Medulla oblongata (tissue), 1 donor: ENCODE measurements around the gene LDLRAD3.
"Not testable (repeated sequence)": the region's sequence is repeated elsewhere in the genome, so short reads cannot be mapped to it uniquely, and the experiment has no call there.

Source experiments
- DNase-seq: peaks from one replicate; pipeline ENCODE4 v3.0.0-alpha.2; 2015; ENCODE audit errors: extremely low spot score

Gene LDLRAD3

DNA sequence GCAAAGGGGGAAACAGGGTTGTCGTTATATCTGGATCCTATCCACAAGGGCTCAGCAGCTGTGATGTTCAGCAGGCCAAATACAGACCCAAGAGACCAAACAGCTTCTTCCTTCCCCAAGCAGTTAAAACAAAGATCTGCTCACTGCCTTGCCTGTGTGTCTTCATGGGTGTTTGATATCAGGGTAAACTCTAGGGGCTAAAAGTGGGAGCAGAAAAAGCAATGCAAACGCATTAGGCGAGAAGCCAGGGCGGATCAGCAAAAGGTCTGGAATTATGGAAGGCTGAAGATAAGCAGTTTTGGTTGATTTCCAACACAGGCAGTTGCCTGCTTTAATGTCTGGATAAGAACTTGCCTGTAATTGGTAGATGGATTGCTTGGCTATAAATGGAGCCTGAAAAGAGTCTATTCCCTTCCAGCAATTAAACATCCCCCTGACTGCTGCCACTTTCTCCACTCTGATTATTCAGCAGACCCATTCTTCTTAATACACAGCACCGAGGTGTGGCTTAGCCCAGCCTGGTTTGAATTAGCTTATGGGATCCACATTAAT is 219.1 kb downstream of the LDLRAD3 start:
- DNase-seq, result no peak

DNA sequence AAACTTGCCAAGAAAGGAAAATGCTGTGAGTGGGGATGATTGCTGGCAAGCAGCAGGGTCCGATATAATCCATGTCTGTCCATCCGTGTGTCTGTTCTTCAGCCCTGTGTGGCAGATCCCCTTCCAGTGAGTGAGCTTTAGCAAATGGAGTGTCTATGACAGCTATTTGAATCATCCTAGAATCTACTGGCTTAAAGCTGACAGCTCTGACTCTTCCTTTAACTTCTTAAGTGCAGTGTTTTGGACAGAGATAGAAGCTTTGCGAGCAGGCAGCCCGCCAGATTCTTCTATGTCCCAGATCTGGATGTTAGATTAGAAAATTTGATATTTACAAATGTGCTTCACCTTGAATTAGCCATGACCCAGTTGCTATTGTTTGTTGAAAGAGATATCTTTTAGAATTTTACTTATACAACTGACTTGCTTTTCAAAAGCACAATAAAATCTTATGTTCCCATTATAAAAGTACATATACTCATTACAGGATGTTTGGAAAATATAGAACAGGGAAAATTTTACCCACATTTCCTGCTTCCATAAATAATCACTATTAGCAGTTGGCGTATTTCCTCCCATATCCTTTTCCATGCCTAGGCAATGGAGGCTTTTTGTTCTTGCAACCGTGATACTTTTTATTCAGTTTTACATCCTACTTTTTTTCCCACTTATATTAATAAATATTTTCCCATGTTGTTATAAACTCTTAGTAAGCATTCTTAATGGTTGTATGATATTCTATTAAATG is 220.8 kb downstream of the LDLRAD3 start:
- DNase-seq, result no peak

DNA sequence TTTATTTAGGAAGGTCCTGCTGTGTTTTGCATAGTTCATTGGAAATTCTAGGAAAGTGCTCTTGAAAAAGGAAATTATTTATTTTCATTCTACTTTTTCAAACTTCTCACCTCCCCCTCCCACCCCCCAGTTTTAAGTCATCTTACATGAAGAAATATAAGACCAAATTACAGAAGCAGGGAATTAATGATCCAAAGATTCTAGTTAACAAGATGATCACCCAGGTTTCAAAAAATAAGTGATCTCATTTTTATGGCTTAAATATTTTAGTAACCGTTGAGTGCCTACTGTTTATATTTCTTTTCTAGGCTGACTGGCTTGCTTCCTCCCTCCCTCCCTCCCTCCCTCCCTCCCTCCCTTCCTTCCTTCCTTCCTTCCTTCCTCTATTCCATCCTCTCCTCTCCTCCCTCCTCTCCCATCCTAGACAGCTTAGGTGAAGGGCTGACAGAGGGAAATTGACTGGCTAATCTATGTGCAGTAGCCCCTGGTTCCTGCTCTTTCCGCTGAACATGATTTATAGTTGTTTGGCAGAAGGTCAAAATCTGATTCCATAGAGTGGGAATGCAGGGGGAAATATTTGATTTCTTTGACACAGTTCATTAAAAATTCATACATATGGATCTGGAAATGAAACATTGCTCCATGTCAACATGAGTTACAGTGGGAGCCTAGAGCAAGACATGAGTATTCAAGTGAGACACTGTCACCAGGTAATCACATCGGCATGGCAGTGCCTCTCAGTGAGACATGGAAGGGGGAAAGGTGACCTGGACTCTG is 221.9 kb downstream of the LDLRAD3 start:
- no peak for DNase-seq

DNA sequence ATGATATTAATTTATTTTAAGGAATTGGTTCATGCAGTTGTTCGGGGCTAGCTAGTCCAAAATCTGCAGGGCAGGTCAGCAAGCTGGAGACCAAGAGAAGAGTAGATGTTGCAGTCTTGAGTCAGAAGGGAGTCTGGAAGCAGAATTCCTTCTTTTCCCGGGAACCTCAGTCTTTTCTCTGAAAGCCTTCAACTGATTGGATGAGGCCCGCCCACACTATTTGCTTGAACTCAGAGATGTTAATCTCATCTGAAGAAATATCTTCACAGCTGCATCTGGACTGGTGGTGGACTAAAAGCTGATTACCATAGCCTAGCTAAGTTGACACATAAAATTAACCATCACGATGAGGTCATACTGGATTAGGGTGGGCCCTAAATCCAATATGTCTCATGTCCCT is 223.2 kb downstream of the LDLRAD3 start:
- DNase-seq, result no peak

DNA sequence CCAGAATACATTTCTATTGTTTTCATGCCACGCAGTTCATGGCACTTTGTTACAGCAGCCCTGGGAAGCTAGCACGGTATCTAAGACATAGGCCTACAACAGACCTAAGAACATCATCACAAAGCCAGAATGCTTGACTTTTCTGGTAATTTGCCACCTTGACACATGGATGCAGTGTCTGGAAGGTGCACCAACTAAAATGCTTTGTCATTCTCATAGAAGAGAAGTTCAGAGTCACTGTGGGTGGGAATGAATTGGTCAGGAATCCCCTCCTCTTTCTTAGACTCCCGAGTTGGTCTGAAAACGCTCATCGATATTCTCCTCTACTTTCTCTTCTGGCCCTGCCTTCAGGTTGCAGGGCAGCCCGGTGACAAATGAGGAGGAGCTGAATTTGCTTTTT is 223.9 kb downstream of the LDLRAD3 start:
- no peak for DNase-seq

DNA sequence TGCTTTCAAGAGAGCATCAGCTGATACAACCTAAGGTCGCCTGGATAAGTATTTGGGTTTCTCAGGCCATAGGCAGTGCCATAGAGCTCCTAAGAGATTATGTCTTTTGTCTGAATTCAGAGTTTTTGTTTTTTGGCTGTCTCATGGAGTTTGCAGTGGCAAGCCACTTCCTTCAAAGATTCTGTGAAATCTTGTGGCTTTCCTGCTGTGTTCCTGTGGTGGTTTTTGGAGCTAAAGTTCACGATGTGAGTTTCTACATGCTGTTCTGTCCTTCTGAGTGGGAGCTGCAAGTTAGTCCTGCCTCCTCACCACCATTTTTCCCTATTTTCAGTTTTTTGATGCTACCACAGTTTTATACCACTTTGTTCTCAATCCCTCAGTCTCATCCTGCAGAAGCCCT is 234.0 kb downstream of the LDLRAD3 start:
- no peak for DNase-seq

DNA sequence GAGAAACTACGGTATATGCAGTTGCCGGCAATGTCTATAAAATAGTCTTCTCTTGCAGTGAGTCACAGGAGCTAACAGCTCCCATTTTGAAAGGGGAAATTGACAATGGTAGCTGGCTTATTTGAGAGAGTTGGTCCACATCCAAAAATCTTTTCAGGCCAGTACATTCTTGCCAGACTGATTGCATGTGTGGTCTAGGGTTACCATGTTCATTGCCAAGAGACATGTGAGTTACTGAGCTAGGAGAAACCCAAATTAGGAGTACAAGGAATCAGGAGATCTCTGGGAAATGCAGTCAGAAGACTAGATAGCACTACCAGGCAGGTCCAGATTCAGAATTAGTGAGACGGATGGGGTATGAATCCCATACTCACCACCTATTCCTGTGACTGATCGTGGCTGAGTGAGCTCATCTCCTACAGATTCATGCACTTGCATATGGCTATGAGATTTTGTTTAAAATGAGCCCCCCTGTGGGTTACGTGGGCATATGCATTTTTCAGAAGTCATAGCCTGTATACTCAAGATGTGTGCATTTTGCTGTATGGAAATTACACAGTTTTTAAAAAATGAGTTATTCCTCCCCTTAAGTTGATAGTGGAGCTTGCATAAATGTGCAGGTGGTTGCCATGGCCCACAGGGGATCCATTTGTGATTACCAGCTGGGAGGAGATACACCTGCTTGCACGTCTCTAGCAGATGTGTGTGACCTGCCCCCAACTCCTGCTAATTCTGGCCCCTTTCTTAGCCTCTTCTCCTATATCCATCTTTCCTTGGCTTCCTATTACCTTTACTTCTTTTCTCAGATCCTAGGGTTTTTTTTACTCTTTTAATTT is 242.7 kb downstream of the LDLRAD3 start:
- DNase-seq, result peak; percentile 21

DNA sequence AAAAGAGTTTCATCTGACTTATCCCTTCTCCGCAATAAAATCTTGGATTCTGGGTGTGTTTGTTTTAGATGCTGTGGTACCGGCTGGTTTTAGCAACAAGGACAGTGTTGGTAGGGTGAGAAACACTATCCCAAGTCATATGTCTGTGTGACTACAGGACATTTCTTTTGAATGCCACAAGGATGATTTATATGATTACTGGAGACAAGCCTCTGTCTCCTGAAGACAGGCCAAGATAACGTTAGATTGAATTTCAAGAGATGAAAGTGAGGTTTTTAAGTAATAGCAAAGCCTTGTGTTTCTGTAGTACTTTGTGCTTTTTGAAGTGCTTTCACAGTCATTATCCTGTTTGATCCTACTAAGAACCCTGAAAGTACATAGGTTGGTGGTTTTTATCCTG is 243.8 kb downstream of the LDLRAD3 start:
- DNase-seq, result no peak

DNA sequence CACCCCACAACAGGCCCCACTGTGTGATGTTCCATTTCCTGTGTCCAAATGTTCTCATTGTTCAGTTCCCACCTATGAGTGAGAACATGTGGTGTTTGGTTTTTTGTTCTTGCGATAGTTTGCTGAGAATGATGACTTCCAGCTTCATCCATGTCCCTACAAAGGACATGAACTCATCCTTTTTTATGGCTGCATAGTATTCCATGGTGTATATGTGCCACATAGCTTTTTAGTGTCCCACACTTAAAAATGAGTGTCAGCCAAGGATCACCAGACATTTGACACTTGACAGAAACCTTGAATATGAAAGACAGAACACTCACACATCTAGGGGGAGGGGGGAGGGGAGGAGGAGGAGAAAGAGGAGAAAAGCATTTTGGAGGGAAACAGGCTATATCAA is 245.9 kb downstream of the LDLRAD3 start:
- not testable (repeated sequence) for DNase-seq

DNA sequence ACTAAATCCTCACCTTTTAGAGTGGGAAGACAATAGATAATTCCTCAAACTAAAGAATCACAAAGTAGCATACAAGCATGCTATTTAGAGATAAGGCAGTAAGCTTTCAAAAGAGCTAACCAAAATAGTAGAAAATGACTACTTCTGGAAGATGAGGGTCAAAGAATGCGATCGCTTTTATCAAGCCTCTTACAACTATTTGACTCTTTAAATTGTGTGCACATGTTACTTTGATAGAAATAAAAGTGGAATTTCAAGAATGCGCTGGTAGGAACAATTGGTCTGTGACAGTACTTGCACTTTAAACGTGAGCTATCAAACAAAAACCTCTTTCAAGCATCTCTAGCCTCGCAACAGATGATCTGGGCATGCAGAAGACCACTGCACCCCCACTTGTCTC is 248.1 kb downstream of the LDLRAD3 start:
- DNase-seq, result no peak

DNA sequence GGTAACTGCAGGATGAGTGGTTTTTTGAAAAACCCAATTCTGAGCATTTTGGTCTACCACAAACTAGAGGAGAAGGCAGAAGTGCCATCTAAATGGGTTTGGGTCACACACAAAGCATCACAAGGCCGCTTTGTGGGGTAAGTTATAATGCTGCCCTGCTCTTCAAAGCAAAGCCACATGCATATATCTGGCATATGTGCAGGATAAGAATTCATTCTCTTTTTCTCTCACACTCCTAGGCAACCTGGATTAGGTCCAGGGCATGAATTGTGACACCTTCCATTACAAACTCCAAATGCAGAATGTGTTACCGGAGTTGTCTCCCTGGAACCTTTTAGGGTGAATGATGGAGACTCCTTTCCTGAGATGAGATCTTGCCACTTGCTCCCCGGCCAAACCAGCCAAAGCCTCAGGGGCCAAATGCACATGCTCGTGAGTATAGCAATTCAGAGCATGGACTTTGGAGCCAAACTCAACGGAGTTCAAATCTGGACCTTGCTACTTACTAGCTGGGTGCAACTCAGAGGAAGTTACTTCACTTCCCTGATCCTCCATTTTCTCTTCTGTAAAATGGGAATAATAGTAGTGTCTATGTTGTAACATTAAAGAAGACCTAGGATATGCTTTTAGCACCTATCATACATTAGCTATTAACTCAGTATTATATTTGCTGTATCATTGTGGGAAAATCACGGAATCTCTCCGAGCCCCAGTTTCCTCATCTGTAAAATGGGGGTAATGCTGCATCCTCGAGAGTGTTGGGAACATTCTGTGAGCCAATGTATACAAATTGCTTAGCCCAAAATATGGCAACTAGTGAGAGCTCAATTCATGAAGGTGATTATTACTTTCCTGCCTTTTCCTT is 248.8 kb downstream of the LDLRAD3 start:
- no peak for DNase-seq

DNA sequence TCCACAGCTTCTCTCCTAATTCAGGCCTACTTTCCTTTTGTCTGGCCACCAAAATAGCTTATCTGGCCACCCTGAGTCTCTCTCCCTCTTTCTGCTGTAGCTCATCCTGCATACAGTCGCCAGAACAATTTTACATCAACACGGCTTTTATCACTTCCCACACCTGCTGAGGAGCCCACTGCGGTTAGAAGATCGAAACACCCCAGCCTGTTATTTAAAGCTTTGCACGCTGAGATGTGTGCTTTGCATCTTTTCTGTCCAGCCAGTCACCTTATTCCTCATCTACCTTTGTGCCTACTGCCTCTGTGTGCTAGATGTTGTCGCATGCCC is 249.4 kb downstream of the LDLRAD3 start:
- no peak for DNase-seq

DNA sequence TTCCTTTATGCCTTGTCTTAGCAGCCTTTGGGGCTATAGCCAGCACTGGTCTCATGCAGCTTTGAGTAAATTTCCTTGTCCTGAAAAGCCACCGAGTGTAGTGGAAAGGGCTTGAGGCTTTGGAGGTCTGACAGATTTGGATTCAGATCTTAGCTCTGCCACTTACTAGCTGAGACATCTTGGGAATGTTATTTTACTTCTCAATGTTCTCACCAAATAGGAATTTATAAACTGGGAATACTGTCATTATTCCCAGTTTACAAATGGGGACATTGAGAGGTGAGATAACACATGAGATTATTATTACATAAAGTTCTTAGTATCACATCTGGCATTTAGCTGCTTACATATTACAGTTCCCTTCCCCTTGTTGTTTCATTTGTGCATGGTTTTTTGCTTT is 249.9 kb downstream of the LDLRAD3 start:
- no peak for DNase-seq

DNA sequence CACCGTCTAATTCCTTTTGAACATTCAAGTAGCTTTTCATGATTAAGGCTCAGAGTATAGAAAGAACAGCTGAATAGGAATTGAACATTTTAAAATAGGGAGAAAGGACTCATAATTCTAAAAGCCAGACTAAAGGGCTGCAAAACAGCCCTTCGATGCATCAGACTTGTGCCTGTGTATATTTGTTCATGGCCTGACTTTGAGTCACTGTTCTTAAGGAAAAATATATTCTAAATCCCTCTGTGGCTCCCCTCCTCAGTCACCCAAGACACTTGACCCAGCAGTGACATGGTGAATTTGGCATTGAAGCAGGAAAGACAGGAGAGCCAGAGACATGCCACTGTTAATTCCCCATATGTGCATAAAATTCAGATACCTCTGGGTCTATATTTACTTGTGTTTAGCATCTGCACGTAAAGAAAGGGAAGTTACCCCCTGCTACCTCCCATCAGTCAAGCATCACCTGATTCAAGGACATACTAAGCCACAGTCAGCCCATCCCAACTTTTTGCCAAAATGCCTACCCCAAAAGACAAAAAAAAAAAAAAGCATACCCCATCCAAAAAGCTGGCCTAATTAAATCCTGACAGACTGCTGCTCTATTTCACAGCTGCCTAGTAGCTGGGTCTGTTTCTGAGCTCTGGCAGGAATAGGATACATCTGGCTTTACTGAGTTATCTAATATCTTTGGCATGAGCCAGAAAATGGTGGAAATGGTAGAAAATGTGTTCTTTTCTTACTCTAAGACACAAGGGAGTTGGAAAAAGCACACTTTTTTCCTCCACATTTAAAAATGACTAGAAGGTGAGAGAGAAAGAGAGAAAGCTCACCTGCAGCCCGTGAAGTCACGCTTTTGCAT is 251.9 kb downstream of the LDLRAD3 start:
- DNase-seq, result no peak

DNA sequence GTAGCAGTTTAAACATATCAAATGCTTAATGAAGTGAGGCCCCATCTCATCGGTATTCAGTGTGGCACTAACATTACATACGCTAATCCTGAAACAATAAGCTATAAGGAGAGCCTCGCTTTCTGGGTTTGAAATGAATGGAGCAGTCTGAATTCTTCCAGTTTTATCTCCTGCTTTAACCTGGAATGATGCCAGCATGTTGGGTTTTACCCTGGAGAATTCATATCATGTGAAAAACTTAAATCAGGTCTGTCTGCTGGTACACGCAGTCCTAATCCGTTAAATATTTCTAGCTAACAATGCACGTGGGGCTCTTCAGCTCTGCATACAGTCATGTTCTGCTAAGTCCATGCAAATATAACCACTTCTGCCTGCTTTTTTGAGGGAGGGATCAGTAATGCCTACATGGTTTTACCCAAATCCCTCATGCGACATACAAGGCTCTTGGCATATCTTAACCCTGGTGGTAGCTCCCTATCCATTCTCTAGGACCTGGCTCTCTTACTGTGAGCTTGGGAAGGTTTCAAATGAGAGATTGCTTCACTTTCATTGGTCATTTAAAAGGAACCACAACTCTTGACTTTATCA is 252.6 kb downstream of the LDLRAD3 start:
- DNase-seq, result no peak

DNA sequence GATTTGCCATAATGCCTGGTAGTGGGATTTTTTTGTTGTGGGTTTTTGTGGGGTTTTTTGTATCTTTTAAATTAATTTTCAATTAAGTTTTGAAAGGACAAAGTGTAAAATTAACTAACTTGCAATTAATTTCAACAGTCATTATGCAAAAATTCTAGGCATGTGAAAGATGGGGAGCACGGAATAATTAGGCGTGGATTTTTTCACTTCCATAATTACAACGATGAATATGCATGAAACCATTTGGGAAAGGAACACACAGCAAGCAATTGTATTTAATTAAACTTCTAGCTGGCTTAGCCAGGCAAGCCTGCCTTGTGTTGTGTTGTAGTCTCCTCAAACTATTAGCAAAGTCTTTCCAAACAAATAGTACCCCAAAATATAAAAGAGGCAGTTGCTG is 257.5 kb downstream of the LDLRAD3 start:
- no peak for DNase-seq

DNA sequence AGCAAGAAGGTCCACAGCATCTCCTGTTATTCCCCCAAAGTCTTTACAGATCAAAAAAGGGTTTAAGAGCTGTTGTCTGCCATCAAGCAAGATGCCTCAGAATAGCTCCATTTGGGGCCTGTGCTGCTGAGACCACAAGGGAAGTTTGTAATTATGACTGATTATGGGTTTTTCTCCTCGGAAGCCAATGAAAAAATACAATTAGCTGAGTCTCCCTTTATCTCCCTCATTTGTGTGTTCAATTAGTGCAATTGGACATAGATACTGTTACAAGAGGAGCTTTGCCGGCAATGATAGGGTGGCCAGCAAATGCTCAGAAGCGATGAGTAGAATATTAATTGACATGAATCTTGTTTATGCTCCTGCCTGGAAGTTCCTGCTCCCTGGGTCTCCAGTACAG is 261.7 kb downstream of the LDLRAD3 start:
- no peak for DNase-seq

DNA sequence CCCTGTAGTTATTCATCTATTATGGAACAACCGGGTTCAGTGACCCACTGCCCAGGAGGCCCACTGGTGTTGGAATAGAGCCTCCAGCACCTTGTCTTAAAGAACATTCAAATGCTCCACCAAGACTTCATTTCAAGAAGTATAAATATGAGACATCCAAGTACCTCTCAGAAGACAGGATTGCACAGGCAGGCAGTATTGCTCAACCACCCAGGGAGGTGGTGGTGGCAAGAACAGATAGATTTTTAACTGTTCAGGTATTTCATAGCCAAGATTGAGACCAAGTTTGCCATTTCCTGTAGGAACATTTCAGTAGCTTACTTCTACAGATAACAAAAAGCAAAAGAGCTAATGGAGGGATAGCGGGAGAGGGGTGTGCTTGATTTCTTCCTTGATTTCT is 266.7 kb downstream of the LDLRAD3 start:
- DNase-seq, result no peak

DNA sequence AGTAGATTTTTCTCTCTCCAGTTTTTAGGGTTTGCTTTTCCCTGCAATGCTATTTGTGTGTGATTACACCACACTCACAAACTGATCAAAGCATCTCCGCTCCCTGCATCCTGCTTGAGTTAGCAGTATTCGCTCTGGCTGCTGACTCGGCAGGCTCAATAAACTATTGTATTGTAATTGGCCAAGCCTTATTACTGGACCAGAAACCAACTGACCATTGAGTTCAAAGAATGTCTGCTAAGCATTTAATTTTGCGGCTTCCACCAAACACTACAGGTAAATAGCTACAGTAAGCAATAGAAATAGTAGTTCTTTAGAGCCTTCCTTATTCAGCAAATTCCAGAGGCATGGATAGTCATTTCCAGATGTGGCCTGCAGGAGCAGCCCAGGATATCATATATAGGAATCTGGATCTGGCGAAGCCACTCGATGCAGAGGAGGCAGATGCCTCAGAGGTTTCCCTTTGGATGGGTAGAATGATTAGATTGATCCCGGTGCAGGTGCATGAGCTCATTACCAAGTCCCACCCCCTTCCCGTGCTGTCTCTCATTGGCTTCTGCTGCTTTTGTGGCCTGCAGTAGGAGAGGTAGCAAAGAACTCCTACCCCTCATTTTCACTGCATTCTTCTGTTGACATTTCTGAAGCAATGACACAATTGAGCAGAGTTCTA is 268.0 kb downstream of the LDLRAD3 start:
- DNase-seq, result peak; percentile 53
